Hepatocyte (in vitro differentiated cells): ENCODE results near the gene VAV3. TPM values are rescaled to one million over a fixed set of nuclear protein-coding genes. Genes with fewer than 3 reads are reported as not detected.

Source experiments
- DNase-seq: peaks from one replicate; pipeline ENCODE4 v3.0.0-alpha.2; 2016; ENCODE audit warnings: low spot score
- H2AFZ ChIP-seq: fragments of 200-600 bp; sonication (generic); 2 replicates; pipeline ENCODE4 v1.6.0; 2016; ENCODE audit warnings: antibody characterized with exemption, mild to moderate bottlenecking
- H3K27ac ChIP-seq: fragments of 200-600 bp; sonication (generic); 2 replicates; pipeline ENCODE4 v1.5.1; 2016; ENCODE audit warnings: mild to moderate bottlenecking
- H3K27me3 ChIP-seq: fragments of 200-600 bp; sonication (generic); 2 replicates; pipeline ENCODE4 v1.6.1; 2016
- H3K36me3 ChIP-seq: fragments of 200-600 bp; sonication (generic); replicated peaks from 2 replicates; pipeline ENCODE4 v1.5.1; 2016; ENCODE audit warnings: low read depth; ENCODE audit not compliant: insufficient read depth
- H3K4me1 ChIP-seq: fragments of 200-600 bp; sonication (generic); 2 replicates; pipeline ENCODE4 v1.5.1; 2016; ENCODE audit warnings: mild to moderate bottlenecking, moderate library complexity; ENCODE audit not compliant: insufficient read depth
- H3K4me2 ChIP-seq: fragments of 200-600 bp; sonication (generic); 2 replicates; pipeline ENCODE4 v1.6.0; 2016
- H3K4me3 ChIP-seq: fragments of 200-600 bp; sonication (generic); 2 replicates; pipeline ENCODE4 v1.5.1; 2016; ENCODE audit warnings: mild to moderate bottlenecking
- H3K79me2 ChIP-seq: fragments of 200-600 bp; sonication (generic); 2 replicates; pipeline ENCODE4 v1.6.0; 2017; ENCODE audit warnings: mild to moderate bottlenecking
- H3K9me2 ChIP-seq: fragments of 200-600 bp; sonication (generic); replicated peaks from 2 replicates; pipeline ENCODE4 v1.6.0; 2017; ENCODE audit warnings: mild to moderate bottlenecking; ENCODE audit not compliant: insufficient read depth
- H3K9me3 ChIP-seq: fragments of 200-600 bp; sonication (generic); 2 replicates; pipeline ENCODE4 v1.5.1; 2016; ENCODE audit warnings: low read depth, mild to moderate bottlenecking
- H4K20me1 ChIP-seq: fragments of 200-600 bp; sonication (generic); 2 replicates; pipeline ENCODE4 v1.6.0; 2016; ENCODE audit warnings: mild to moderate bottlenecking; ENCODE audit not compliant: insufficient read depth, poor library complexity, severe bottlenecking
- CTCF ChIP-seq: fragments of 200-600 bp; sonication (generic); IDR thresholded peaks from 2 replicates; pipeline ENCODE4 v1.5.1; 2016; ENCODE audit warnings: antibody characterized with exemption, mild to moderate bottlenecking; ENCODE audit not compliant: poor library complexity
- EZH2 ChIP-seq: fragments of 200-600 bp; sonication (generic); IDR thresholded peaks from 2 replicates; pipeline ENCODE4 v1.6.1; 2016; ENCODE audit warnings: antibody characterized with exemption, mild to moderate bottlenecking, borderline replicate concordance
- EZH2phosphoT487 ChIP-seq: fragments of 200-600 bp; sonication (generic); IDR thresholded peaks from one replicate; pipeline ENCODE4 v1.6.1; 2018; ENCODE audit warnings: antibody characterized with exemption, mild to moderate bottlenecking, low read depth, moderate library complexity; ENCODE audit not compliant: unreplicated experiment, severe bottlenecking
- WGBS: methylation state at CpG from one replicate; pipeline ENCODE4 v1.1.6; 2016; ENCODE audit warnings: low lambda C conversion rate; ENCODE audit errors: missing lambda C conversion rate; 5-methylcytosine and 5-hydroxymethylcytosine counted together
- polyA plus RNA-seq: library from polyadenylated mRNA; unstranded; fragments of >200 nt; fragmentation: Nextera tagmentation; extraction: Ambion mirVana; gene quantifications from 2 replicates; pipeline ENCODE4 v1.2.1, GENCODE V29; 2016
- total RNA-seq: library from RNA; depleted of rRNA; stranded (reverse); fragments of >200 nt; gene quantifications from 2 replicates; pipeline ENCODE4 v1.2.3, GENCODE V29; 2014

Gene VAV3
- total and polyA plus RNA-seq, 2 experiments from 2014 or later = 12.3 to 40.5 TPM

GRCh38 chr1:107590900-107591622 is 373.9 kb downstream of the VAV3 start:
- H3K4me1 ChIP-seq = no peaks in the 10 kb centered on the region
- H3K9me2 ChIP-seq = no peaks in the 10 kb centered on the region
- no peak overlapping the region for H2AFZ ChIP-seq
- H3K27ac ChIP-seq = no peak overlapping the region
- no peak overlapping the region for H3K4me2 ChIP-seq
- no peak for TF ChIP-seq EZH2phosphoT487
- TF ChIP-seq EZH2 = no peak
- H3K79me2 ChIP-seq = no peaks in the 10 kb centered on the region
- 90% methylated on average over 4 of the region's 4 CpGs for WGBS
- H3K9me3 ChIP-seq = no peaks in the 10 kb centered on the region
- no peak overlapping the region for H3K4me3 ChIP-seq
- no peak for DNase-seq
- H3K27me3 ChIP-seq = no peaks in the 10 kb centered on the region
- H3K36me3 ChIP-seq = no peaks in the 10 kb centered on the region
- H4K20me1 ChIP-seq = no peaks in the 10 kb centered on the region

- TF ChIP-seq EZH2phosphoT487 (no peak), CTCF (no peak), EZH2 (no peak)
- Histone ChIP-seq H3K79me2 (no peaks in the 10 kb centered on the region), H3K27me3 (no peaks in the 10 kb centered on the region), H3K27ac (no peak overlapping the region), H3K36me3 (no peaks in the 10 kb centered on the region), H3K4me2 (no peak overlapping the region), H4K20me1 (no peaks in the 10 kb centered on the region), H2AFZ (no peak overlapping the region), H3K4me1 (no peaks in the 10 kb centered on the region), H3K9me2 (no peaks in the 10 kb centered on the region), H3K4me3 (no peak overlapping the region), H3K9me3 (no peaks in the 10 kb centered on the region)
- DNase-seq = no peak
Measured at GRCh38 chr1:107590087-107590486, 374.9 kb downstream of the VAV3 start.

- 96% methylated on average over 1 of the region's 1 CpG for WGBS
Measured at GRCh38 chr1:107588321-107588720, 376.7 kb downstream of the VAV3 start.

More at GRCh38 chr1:107588321-107588720, 376.7 kb downstream of the VAV3 start:
- Histone ChIP-seq H3K79me2 (no peaks in the 10 kb centered on the region), H3K36me3 (no peaks in the 10 kb centered on the region), H3K27me3 (no peaks in the 10 kb centered on the region), H4K20me1 (no peaks in the 10 kb centered on the region), H3K9me3 (no peaks in the 10 kb centered on the region), H3K4me2 (no peak overlapping the region), H3K4me1 (no peaks in the 10 kb centered on the region), H3K9me2 (no peaks in the 10 kb centered on the region), H3K4me3 (no peak overlapping the region), H2AFZ (no peak overlapping the region), H3K27ac (no peak overlapping the region)
- TF ChIP-seq CTCF (no peak), EZH2phosphoT487 (no peak), EZH2 (no peak)
- DNase-seq = no peak
